ENCODE results near the gene YOD1. TPM values are rescaled to one million over a fixed set of nuclear protein-coding genes. Genes with fewer than 3 reads are reported as not detected.

The YOD1 gene
- total RNA-seq, 1 donor from 2014 or later = 12.3 TPM

DNA sequence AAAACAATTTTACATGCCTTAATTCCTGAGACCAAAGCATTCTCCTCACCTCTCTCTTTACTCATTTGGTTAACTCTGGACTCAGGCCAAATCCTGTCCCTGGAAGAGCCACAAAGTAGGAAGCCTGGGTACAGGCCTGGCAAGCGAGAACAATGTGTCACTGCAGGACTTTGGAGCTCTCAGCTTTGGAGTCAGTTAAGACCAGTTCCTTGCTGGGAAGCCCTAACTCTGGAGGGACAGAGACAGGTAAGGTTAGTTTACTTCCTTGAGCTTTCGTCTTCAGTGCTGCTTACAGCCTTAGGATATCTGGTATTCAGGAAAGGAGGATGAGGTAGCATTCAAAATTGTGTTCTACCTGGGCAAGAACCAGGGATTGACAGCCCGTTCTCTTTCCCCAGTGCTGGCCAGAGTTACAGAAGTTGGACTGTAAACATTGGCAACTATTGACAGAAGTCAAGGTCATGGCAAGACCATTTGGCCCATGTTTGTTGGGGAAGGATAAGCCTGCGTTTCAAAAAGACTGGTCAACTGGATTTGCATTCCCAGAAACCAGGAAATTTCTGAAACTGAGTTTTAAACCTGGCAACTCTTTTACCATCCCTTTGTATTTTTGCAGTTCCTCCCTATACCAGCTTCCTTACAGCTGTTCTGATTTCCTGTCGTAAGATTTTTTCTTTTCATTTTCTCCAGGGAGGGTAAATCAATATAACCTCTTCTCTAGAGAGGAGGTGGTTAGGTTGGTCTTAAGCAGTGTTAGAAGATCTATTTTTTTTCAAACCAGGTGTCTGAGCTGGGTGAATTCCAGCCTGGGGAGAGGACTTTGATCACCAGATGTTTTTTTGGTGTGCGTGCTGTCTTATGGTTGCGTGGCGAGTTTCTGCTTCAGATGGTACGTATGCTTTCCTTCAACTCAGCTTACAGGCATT is 38.0 kb upstream of the YOD1 start, which contains the start of gene C4BPB:
Gene C4BPB (plus strand): TSS at position 160 of the 926 bp plus-strand sequence. CDS start 672 bp downstream, at position 832.
- Mint-ChIP-seq H3K4me3 (peak within 1 kb of the TSS; percentile 29), H3K27ac (peak within 1 kb of the TSS; percentile 63), H3K27me3 (no peaks in the 10 kb centered on the region), H3K9me3 (no peaks in the 10 kb centered on the region), H3K4me1 (ENCODE audit: unreplicated experiment) (peaks cover 18% of the 10 kb centered on the region), H3K36me3 (no peaks in the 10 kb centered on the region)
- DNase-seq (ENCODE audit: extremely low spot score, unreplicated experiment) = no peak
- no peak for TF ChIP-seq CTCF (conservative IDR thresholded peaks at IDR 0.05)

DNA sequence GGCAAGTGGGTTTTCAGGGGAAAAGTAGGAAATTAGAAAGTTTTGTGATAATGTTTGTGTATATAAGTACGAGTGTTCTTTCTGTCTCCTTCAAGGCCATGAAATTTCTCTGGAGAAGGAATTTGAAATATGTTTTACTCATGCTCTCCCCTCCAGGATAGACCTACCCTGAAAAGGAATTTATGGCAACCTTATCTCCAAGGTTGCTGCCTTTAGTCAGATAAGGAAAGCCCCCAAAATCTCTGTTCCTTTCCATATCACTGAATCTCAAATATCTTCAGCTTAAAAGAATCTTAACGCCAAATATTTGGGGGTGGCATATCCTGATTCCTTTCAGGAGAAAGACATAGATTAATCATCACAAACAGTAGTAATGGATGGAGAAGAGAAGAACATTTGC is 37.2 kb upstream of the YOD1 start:
- Mint-ChIP-seq H3K4me3 (no peak overlapping the region), H3K4me1 (ENCODE audit: unreplicated experiment) (peaks cover 18% of the 10 kb centered on the region), H3K27me3 (no peaks in the 10 kb centered on the region), H3K36me3 (no peaks in the 10 kb centered on the region), H3K9me3 (no peaks in the 10 kb centered on the region), H3K27ac (peak overlapping the region; percentile 63)
- TF ChIP-seq CTCF (conservative IDR thresholded peaks at IDR 0.05) = no peak
- DNase-seq (ENCODE audit: extremely low spot score, unreplicated experiment) = no peak

GRCh38 chr1:207085887-207086286 is 34.9 kb upstream of the YOD1 start:
- Mint-ChIP-seq H3K9me3 (no peaks in the 10 kb centered on the region), H3K27me3 (no peaks in the 10 kb centered on the region)
- TF ChIP-seq CTCF (conservative IDR thresholded peaks at IDR 0.05) = no peak

GRCh38 chr1:207084701-207085180 is 33.7 kb upstream of the YOD1 start:
- peak; percentile 81 for TF ChIP-seq CTCF (conservative IDR thresholded peaks at IDR 0.05)
- Mint-ChIP-seq H3K9me3 (no peaks in the 10 kb centered on the region), H3K27me3 (no peaks in the 10 kb centered on the region), H3K36me3 (no peaks in the 10 kb centered on the region), H3K27ac (peak overlapping the region; percentile 87), H3K4me1 (ENCODE audit: unreplicated experiment) (peaks cover 18% of the 10 kb centered on the region), H3K4me3 (peak overlapping the region; percentile 53)
- DNase-seq (ENCODE audit: extremely low spot score, unreplicated experiment) = no peak

More at GRCh38 chr1:207085887-207086286, 34.9 kb upstream of the YOD1 start:
- Mint-ChIP-seq H3K27ac (no peak overlapping the region), H3K4me1 (ENCODE audit: unreplicated experiment) (peaks cover 18% of the 10 kb centered on the region), H3K4me3 (no peak overlapping the region), H3K36me3 (no peaks in the 10 kb centered on the region)
- DNase-seq (ENCODE audit: extremely low spot score, unreplicated experiment) = no peak

DNA sequence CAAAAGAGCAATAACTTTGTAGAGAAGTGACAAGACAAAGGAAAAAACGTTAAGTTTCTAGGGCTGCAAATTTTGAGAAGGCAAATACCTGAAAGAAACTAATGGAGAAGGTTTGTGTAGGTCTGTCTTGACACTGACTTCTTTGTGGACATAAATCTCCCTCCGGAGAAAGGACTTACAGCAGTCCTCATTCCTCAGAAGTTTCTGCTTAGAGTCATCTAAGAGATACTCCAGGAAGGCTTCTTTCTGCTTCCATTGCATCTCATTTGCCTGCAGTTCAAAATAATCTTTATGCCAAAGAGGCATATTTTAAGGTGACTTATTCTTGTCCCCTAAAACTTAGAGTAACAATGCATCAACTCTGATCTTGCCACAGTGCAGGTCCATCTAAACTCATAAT is 33.2 kb upstream of the YOD1 start:
- peaks cover 13% of the 10 kb centered on the region for H3K4me1 Mint-ChIP-seq (ENCODE audit: unreplicated experiment)
- no peaks in the 10 kb centered on the region for H3K9me3 Mint-ChIP-seq
- no peak for DNase-seq (ENCODE audit: extremely low spot score, unreplicated experiment)
- TF ChIP-seq CTCF (conservative IDR thresholded peaks at IDR 0.05) = no peak
- peak overlapping the region; percentile 87 for H3K27ac Mint-ChIP-seq
- H3K36me3 Mint-ChIP-seq = no peaks in the 10 kb centered on the region
- H3K27me3 Mint-ChIP-seq = no peaks in the 10 kb centered on the region
- H3K4me3 Mint-ChIP-seq = peak overlapping the region; percentile 53

Measured in type B pancreatic cell (in vitro differentiated cells).